Endothelial cell of umbilical vein (primary cell): ENCODE measurements around the gene CAMTA1. TPM values are rescaled to one million over a fixed set of nuclear protein-coding genes. Genes with fewer than 3 reads are reported as not detected.

Experiments
- BruUV-seq: library from RNA; stranded (reverse); fragments of 400-500 nt; replicated peaks from 2 replicates; lab custom pipeline; 2021; lab: Mats Ljungman, UMichigan
- CTCF ChIA-PET: fragments of 300-600, 350-600 bp; sonication (Branson Sonifier 250); formaldehyde crosslinking; loops from one replicate; lab custom pipeline; 2021; ENCODE audit warnings: antibody characterized with exemption, inconsistent platforms; lab: Charles Lee
- POLR2A ChIA-PET: fragments of 300-600, 350-600 bp; sonication (Branson Sonifier 250); formaldehyde crosslinking; loops from one replicate; lab custom pipeline; 2021; ENCODE audit warnings: antibody characterized with exemption, inconsistent platforms; lab: Charles Lee
- DNase-seq: peaks from one replicate; pipeline ENCODE4 v3.0.0-alpha.2; 2011; ENCODE audit warnings: low read depth, low spot score
- FAIRE-seq: peaks from 2 replicates; lab custom pipeline; 2011; peaks lifted over from hg19 to GRCh38; lab: Jason Lieb, UNC
- H2AFZ ChIP-seq: 2 replicates; pipeline ENCODE4 v1.6.0; 2012; ENCODE audit warnings: low read depth, low read length, control low read depth, inconsistent platforms
- H3K27ac ChIP-seq: 2 replicates; pipeline ENCODE4 v1.5.1; 2011; ENCODE audit warnings: low read depth, mild to moderate bottlenecking, control low read depth, low read length, moderate library complexity; ENCODE audit not compliant: insufficient read depth
- H3K27me3 ChIP-seq, 2 experiments: 2 replicates each; pipeline versions ENCODE4 v1.6.0 to v1.6.1; 2011; ENCODE audit warnings: low read length in 2 of 2, mixed read lengths in 1 of 2; ENCODE audit not compliant: control insufficient read depth in 2 of 2, insufficient read depth in 2 of 2
- H3K36me3 ChIP-seq, 2 experiments: 2 replicates in 1 of 2; 3 replicates in 1 of 2; pipeline ENCODE4 v1.5.1; 2011; ENCODE audit warnings: low read length in 2 of 2, mild to moderate bottlenecking in 1 of 2, moderate library complexity in 1 of 2; ENCODE audit not compliant: control insufficient read depth in 2 of 2, insufficient read depth in 2 of 2; ENCODE audit errors: extremely low read depth in 1 of 2
- H3K4me1 ChIP-seq: 3 replicates; pipeline ENCODE4 v1.5.1; 2011; ENCODE audit warnings: mild to moderate bottlenecking, low read length; ENCODE audit not compliant: control insufficient read depth, insufficient read depth; ENCODE audit errors: extremely low read depth
- H3K4me2 ChIP-seq: 2 replicates; pipeline ENCODE4 v1.6.1; 2011; ENCODE audit warnings: low read length, control low read depth, mixed read lengths; ENCODE audit not compliant: insufficient read depth
- H3K4me3 ChIP-seq, 3 experiments: fragments of 200-600 bp in 1 of 3; sonication (generic), shearing (Covaris generic) in 1 of 3; replicated peaks in 1 of 3; 2 replicates each; pipeline ENCODE4 v1.5.1; 2011 to 2016; ENCODE audit warnings: control low read depth in 3 of 3, low read length in 3 of 3, mild to moderate bottlenecking in 2 of 3, inconsistent platforms in 1 of 3, low read depth in 1 of 3, moderate library complexity in 1 of 3; ENCODE audit not compliant: insufficient read depth in 1 of 3
- H3K79me2 ChIP-seq: 2 replicates; pipeline ENCODE4 v1.6.0; 2012; ENCODE audit warnings: low read length, inconsistent platforms; ENCODE audit not compliant: control insufficient read depth, insufficient read depth
- H3K9ac ChIP-seq: replicated peaks from 2 replicates; pipeline ENCODE3; 2011; ENCODE audit warnings: low read length, control low read depth; ENCODE audit not compliant: insufficient read depth; ENCODE audit errors: extremely low read depth
- H3K9me1 ChIP-seq: replicated peaks from 3 replicates; pipeline ENCODE4 v1.6.0; 2011; ENCODE audit warnings: mild to moderate bottlenecking, low read length; ENCODE audit not compliant: control insufficient read depth, insufficient read depth; ENCODE audit errors: extremely low read depth
- H3K9me3 ChIP-seq: replicated peaks from 2 replicates; pipeline ENCODE4 v1.5.1; 2012; ENCODE audit warnings: low read length, inconsistent platforms; ENCODE audit not compliant: control insufficient read depth, insufficient read depth
- H4K20me1 ChIP-seq: replicated peaks from 2 replicates; pipeline ENCODE3; 2011; ENCODE audit warnings: mild to moderate bottlenecking, low read length; ENCODE audit not compliant: control insufficient read depth, insufficient read depth; ENCODE audit errors: extremely low read depth
- CTCF ChIP-seq, 2 donors: IDR thresholded peaks; 1 replicate in 1 of 2; 2 replicates in 1 of 2; pipeline ENCODE4 v1.5.1; 2011; ENCODE audit warnings: low read length in 2 of 2, mild to moderate bottlenecking in 2 of 2, moderate library complexity in 2 of 2, control low read depth in 1 of 2, inconsistent platforms in 1 of 2, low read depth in 1 of 2; ENCODE audit not compliant: insufficient read depth in 1 of 2; ENCODE audit errors: extremely low read depth in 1 of 2
- EZH2 ChIP-seq: IDR thresholded peaks from 2 replicates; pipeline ENCODE4 v1.6.1; 2012; ENCODE audit warnings: borderline replicate concordance, low read depth, mild to moderate bottlenecking, moderate library complexity, low read length, inconsistent platforms; ENCODE audit not compliant: severe bottlenecking
- FOS ChIP-seq: IDR thresholded peaks from 2 replicates; pipeline ENCODE4 v1.6.1; 2011; ENCODE audit warnings: mild to moderate bottlenecking, low read length, moderate library complexity, borderline replicate concordance; ENCODE audit not compliant: insufficient read depth
- GATA2 ChIP-seq: IDR thresholded peaks from 2 replicates; pipeline ENCODE4 v1.7.0; 2011; ENCODE audit warnings: low read depth, mild to moderate bottlenecking, moderate library complexity, mixed read lengths, low read length; ENCODE audit not compliant: insufficient read length, insufficient read depth
- JUN ChIP-seq: IDR thresholded peaks from 2 replicates; pipeline ENCODE4 v1.6.1; 2011; ENCODE audit warnings: borderline replicate concordance, low read depth; ENCODE audit not compliant: insufficient read length, insufficient read depth
- MAX ChIP-seq: IDR thresholded peaks from 2 replicates; pipeline ENCODE4 v1.6.1; 2011; ENCODE audit not compliant: insufficient read depth, insufficient read length
- MYC ChIP-seq: IDR thresholded peaks from one replicate; pipeline ENCODE4 v1.6.1; 2011; ENCODE audit warnings: mild to moderate bottlenecking, low read depth, low read length
- POLR2A ChIP-seq: IDR thresholded peaks from 2 replicates; pipeline ENCODE4 v1.6.1; 2012; ENCODE audit warnings: low read depth, mild to moderate bottlenecking, control low read depth, low read length
- POLR2AphosphoS5 ChIP-seq: IDR thresholded peaks from 2 replicates; pipeline ENCODE4 v1.6.1; 2012; ENCODE audit warnings: low read depth, mild to moderate bottlenecking, control low read depth, low read length, moderate library complexity; ENCODE audit not compliant: insufficient read depth
- dilution Hi-C: fragments of 300-500 bp; cut with MboI; formaldehyde crosslinking; loops from one replicate; pipeline ENCODE4 v1.15.0; 2019; ENCODE audit warnings: low sequenced_read_pairs; ENCODE audit not compliant: extremely low pct_ligation_motif_present
- intact Hi-C: fragments of 100-400 bp; cut with micrococcal nuclease; formaldehyde crosslinking; loops from one replicate; pipeline ENCODE4 v1.10.0; 2022
- polyA plus RNA-seq, 4 experiments: library from polyadenylated mRNA; depleted of rRNA in 3 of 4; stranded (reverse) in 3 of 4; unstranded in 1 of 4; fragments of >200 nt; gene quantifications; 2 replicates each; pipeline versions ENCODE4 v1.2.1 to v1.2.3, GENCODE V29; 2011 to 2012; ENCODE audit warnings: missing spikeins in 1 of 4
- total RNA-seq: library from RNA; stranded (reverse); gene quantifications from 2 replicates; pipeline ENCODE4 v1.2.3, GENCODE V29; 2021

CAMTA1 gene
- total and polyA plus RNA-seq, 2 donors (not counting 3 experiments of a cell fraction or from before 2014, with no cell fraction given), result 50.8 to 92.7 TPM

DNA sequence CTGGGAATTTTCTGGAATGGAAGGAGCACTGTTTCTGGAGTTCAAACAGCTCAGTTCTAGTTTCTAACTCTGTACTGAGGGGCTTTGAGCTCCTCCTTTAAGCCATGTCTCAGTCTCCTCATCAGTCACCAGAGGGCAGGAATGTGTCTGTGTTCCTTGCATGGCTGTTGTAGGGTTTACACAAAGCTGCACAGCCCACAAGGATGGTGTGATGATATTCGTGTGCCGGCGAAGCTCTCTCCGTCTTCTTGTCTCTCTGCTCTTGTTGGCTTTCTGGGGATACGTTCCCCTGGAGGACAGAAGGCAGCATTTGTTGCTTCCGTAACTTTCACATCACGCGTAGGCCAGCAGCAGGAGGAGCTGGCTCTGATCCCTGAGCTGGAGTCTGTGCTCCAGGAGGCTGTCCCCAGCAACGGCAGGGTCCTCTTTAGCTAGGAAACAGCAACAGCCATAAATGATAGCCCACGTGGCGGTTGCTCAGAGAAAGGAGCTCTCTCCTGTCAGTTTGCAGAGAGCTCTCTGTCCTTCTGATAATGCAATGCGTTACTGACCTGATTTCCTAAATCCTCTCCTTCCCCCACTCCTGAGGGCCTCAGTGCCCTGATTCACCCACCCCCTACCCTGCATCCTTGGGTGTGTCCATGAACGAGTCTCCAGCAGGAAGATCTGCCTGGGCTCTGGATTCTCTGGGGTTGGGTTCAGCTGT, 796.7 kb downstream of the CAMTA1 start:
- POLR2A ChIA-PET, result no interaction called here
- H3K27me3 ChIP-seq, result no peaks in the 10 kb centered on the region
- H3K79me2 ChIP-seq, result no peaks in the 10 kb centered on the region
- intact Hi-C loops (loop anchor here (1.0 kb wide), 1 partner anchor 65 kb away; no protein-coding TSS in a partner anchor), dilution Hi-C loops (no loop called here)
- DNase-seq (no peak), FAIRE-seq (no peak)
- TF ChIP-seq POLR2AphosphoS5 (no peak), MAX (no peak), JUN (no peak), MYC (no peak), EZH2 (no peak), POLR2A (no peak), FOS (no peak), GATA2 (no peak), CTCF (IDR thresholded peaks at IDR 0.05; ENCODE audit: extremely low read depth in 1 of 2, insufficient read depth in 1 of 2, low read depth in 1 of 2, low read length in 2 of 2) (no peak)
- H3K36me3 ChIP-seq, result no peaks in the 10 kb centered on the region
- H4K20me1 ChIP-seq, result no peaks in the 10 kb centered on the region
- H2AFZ ChIP-seq, result no peak overlapping the region
- no TSS peak for BruUV-seq
- H3K9me1 ChIP-seq, result no peaks in the 10 kb centered on the region
- H3K9me3 ChIP-seq, result no peaks in the 10 kb centered on the region
- H3K4me1 ChIP-seq, result no peaks in the 10 kb centered on the region
- H3K27ac ChIP-seq, result no peak overlapping the region
- H3K4me2 ChIP-seq, result no peak overlapping the region
- CTCF ChIA-PET, result interaction anchor here (0.8 to 2.0 kb wide), 5 partner anchors 12 to 539 kb away, joined by 3 to 15 read pairs (median 5); no protein-coding TSS in a partner anchor
- no peak overlapping the region for H3K9ac ChIP-seq
- no peak overlapping the region for H3K4me3 ChIP-seq
